Measurements from ENCODE around the gene OR52B4. TPM values are rescaled to one million over a fixed set of nuclear protein-coding genes. Genes with fewer than 3 reads are reported as not detected.
"Not testable (repeated sequence)": the region's sequence is repeated elsewhere in the genome, so short reads cannot be mapped to it uniquely, and the experiment has no call there.

The OR52B4 gene
- total and polyA plus RNA-seq, 9 of the 15 experiments (the other 6 are each of a cell fraction or from before 2014, with no cell fraction given): not detected

GRCh38 chr11:4416816-4417215 is 48.6 kb upstream of the OR52B4 start:
- DNase-seq (ENCODE audit: extremely low read depth in 1 of 4, low spot score in 3 of 4) (no peak), FAIRE-seq (no peak), ATAC-seq (no peak)
- ChIA-PET CTCF (ENCODE audit: low intra/inter-chr PET ratio) (no interaction called here), POLR2A (interaction anchor here (0.9 kb wide), 1 partner anchor 11 kb away, joined by 3 read pairs; no protein-coding TSS in a partner anchor)
- H3K79me2 ChIP-seq (ENCODE audit: control insufficient read depth, insufficient read depth, low read length): no peaks in the 10 kb centered on the region
- H2AFZ ChIP-seq (ENCODE audit: low read depth, low read length): no peak overlapping the region
- no peak overlapping the region for H3K27ac ChIP-seq (ENCODE audit: extremely low read depth, low read depth, low read length)
- peaks cover 2 to 9% of the 10 kb centered on the region in 2 experiments; a peak in 3 of 5 replicates for H3K27me3 ChIP-seq (ENCODE audit: control insufficient read depth in 2 of 2, insufficient read depth in 2 of 2, low read length in 2 of 2)
- no peaks in the 10 kb centered on the region for H4K20me1 ChIP-seq (replicated peaks; ENCODE audit: control insufficient read depth, insufficient read depth, low read length)
- TF ChIP-seq ZKSCAN3 (CRISPR knock-in tag; IDR thresholded peaks at IDR 0.05): no peak
- intact Hi-C loops (cut with micrococcal nuclease): no loop called here
- no peaks in the 10 kb centered on the region for H3K9me1 ChIP-seq (ENCODE audit: control insufficient read depth, insufficient read depth, low read length)
- H3K4me2 ChIP-seq (ENCODE audit: insufficient read depth, low read length): no peak overlapping the region
- BruUV-seq (replicated peaks): no TSS peak
- no peak overlapping the region for H3K9ac ChIP-seq (ENCODE audit: insufficient read depth in 1 of 2, low read depth in 2 of 2, low read length in 2 of 2)
- in situ Hi-C loops (cut with MboI): no loop called here
- H3K4me1 ChIP-seq (replicated peaks in 1 of 2; ENCODE audit: control insufficient read depth in 2 of 2, insufficient read depth in 2 of 2, low read length in 2 of 2): no peaks in the 10 kb centered on the region
- H3K9me3 ChIP-seq (replicated peaks; ENCODE audit: control insufficient read depth, insufficient read depth, low read depth, low read length): no peaks in the 10 kb centered on the region
- 0% methylated on average over 1 of the region's 1 CpG for whole genome bisulfite sequencing (ENCODE audit: insufficient coverage, low coverage, missing lambda C conversion rate)
- H3K36me3 ChIP-seq (ENCODE audit: control insufficient read depth, insufficient read depth, low read length): no peaks in the 10 kb centered on the region
- H3K4me3 ChIP-seq: no peak overlapping the region

DNA sequence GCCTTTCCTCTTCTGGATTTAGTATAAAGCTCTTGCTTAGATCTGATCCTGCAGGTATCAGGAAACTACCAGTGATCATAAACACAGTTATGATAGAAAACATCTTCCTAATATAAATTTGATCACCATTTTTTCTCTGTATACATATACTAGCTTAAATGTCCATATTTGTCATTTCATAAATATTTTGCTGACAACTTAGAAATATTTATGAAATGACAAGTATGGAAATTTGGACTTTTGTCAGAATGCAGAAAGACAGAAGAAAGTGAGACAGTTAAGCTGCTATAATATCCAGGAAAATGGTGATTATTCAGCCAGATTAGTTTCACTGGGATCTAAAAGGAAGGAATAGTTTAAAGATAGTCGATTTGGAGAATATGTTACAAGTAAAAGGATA is 48.1 kb upstream of the OR52B4 start:
- FAIRE-seq (no peak), DNase-seq (ENCODE audit: extremely low read depth in 1 of 4, low spot score in 3 of 4) (no peak), ATAC-seq (no peak)
- H4K20me1 ChIP-seq (replicated peaks; ENCODE audit: control insufficient read depth, insufficient read depth, low read length): no peaks in the 10 kb centered on the region
- no peak overlapping the region for H3K27ac ChIP-seq (ENCODE audit: extremely low read depth, low read depth, low read length)
- WGBS (ENCODE audit: insufficient coverage, low coverage, missing lambda C conversion rate): 0% methylated on average over 1 of the region's 1 CpG
- no TSS peak for BruUV-seq (replicated peaks)
- intact Hi-C loops (cut with micrococcal nuclease): no loop called here
- no peaks in the 10 kb centered on the region for H3K9me3 ChIP-seq (replicated peaks; ENCODE audit: control insufficient read depth, insufficient read depth, low read depth, low read length)
- H3K4me1 ChIP-seq (replicated peaks in 1 of 2; ENCODE audit: control insufficient read depth in 2 of 2, insufficient read depth in 2 of 2, low read length in 2 of 2): no peaks in the 10 kb centered on the region
- in situ Hi-C loops (cut with MboI): no loop called here
- no peak overlapping the region for H2AFZ ChIP-seq (ENCODE audit: low read depth, low read length)
- peaks cover 2 to 9% of the 10 kb centered on the region in 2 experiments; a peak in 3 of 5 replicates for H3K27me3 ChIP-seq (ENCODE audit: control insufficient read depth in 2 of 2, insufficient read depth in 2 of 2, low read length in 2 of 2)
- H3K4me3 ChIP-seq: no peak overlapping the region
- no peak overlapping the region for H3K9ac ChIP-seq (ENCODE audit: insufficient read depth in 1 of 2, low read depth in 2 of 2, low read length in 2 of 2)
- H3K36me3 ChIP-seq (ENCODE audit: control insufficient read depth, insufficient read depth, low read length): no peaks in the 10 kb centered on the region
- H3K4me2 ChIP-seq (ENCODE audit: insufficient read depth, low read length): no peak overlapping the region
- ChIA-PET CTCF (ENCODE audit: low intra/inter-chr PET ratio) (no interaction called here), POLR2A (interaction anchor here (0.9 kb wide), 1 partner anchor 10 kb away, joined by 3 read pairs; no protein-coding TSS in a partner anchor)
- no peaks in the 10 kb centered on the region for H3K9me1 ChIP-seq (ENCODE audit: control insufficient read depth, insufficient read depth, low read length)
- TF ChIP-seq C11orf30 (IDR thresholded peaks at IDR 0.05; ENCODE audit: low read depth) (peak; percentile 33; the same call in 1 of the 2 replicates), ZNF316 (IDR thresholded peaks at IDR 0.05) (peak; percentile 72; the same call in 1 of the 2 replicates), E2F4 (CRISPR knock-in tag; IDR thresholded peaks at IDR 0.05; ENCODE audit: low read depth) (no peak)
- H3K79me2 ChIP-seq (ENCODE audit: control insufficient read depth, insufficient read depth, low read length): no peaks in the 10 kb centered on the region

GRCh38 chr11:4406206-4406605 is 38.0 kb upstream of the OR52B4 start:
- H2AFZ ChIP-seq (ENCODE audit: low read depth, low read length); in situ Hi-C loops (cut with MboI); H3K27me3 ChIP-seq (ENCODE audit: control insufficient read depth in 2 of 2, insufficient read depth in 2 of 2, low read length in 2 of 2); H3K27ac ChIP-seq (ENCODE audit: extremely low read depth, low read depth, low read length); H3K9ac ChIP-seq (ENCODE audit: insufficient read depth in 1 of 2, low read depth in 2 of 2, low read length in 2 of 2); H3K9me3 ChIP-seq (replicated peaks; ENCODE audit: control insufficient read depth, insufficient read depth, low read depth, low read length); FAIRE-seq; H4K20me1 ChIP-seq (replicated peaks; ENCODE audit: control insufficient read depth, insufficient read depth, low read length); H3K9me1 ChIP-seq (ENCODE audit: control insufficient read depth, insufficient read depth, low read length); intact Hi-C loops (cut with micrococcal nuclease); BruUV-seq (replicated peaks); CTCF ChIA-PET (ENCODE audit: low intra/inter-chr PET ratio); H3K79me2 ChIP-seq (ENCODE audit: control insufficient read depth, insufficient read depth, low read length); H3K4me1 ChIP-seq (replicated peaks in 1 of 2; ENCODE audit: control insufficient read depth in 2 of 2, insufficient read depth in 2 of 2, low read length in 2 of 2); H3K4me3 ChIP-seq; H3K36me3 ChIP-seq (ENCODE audit: control insufficient read depth, insufficient read depth, low read length); ATAC-seq: not testable (repeated sequence)
- POLR2A ChIA-PET: interaction anchor here (1.0 kb wide), 1 partner anchor 10 kb away, joined by 3 read pairs; no protein-coding TSS in a partner anchor
- peak in 1 of 4 experiments; percentile 23 for DNase-seq (ENCODE audit: extremely low read depth in 1 of 4, low spot score in 3 of 4)
- peak overlapping the region; percentile 41; the same call in 1 of the 2 replicates for H3K4me2 ChIP-seq (ENCODE audit: insufficient read depth, low read length)
- 0% methylated on average over 4 of the region's 6 CpGs for WGBS (ENCODE audit: insufficient coverage, low coverage, missing lambda C conversion rate)
